ENCODE measurements around the gene CFAP119. TPM values are rescaled to one million over a fixed set of nuclear protein-coding genes. Genes with fewer than 3 reads are reported as not detected.
A peak's percentile ranks its signal among the peaks of the same experiment; 100 is the strongest.

Gene CFAP119
- total and polyA plus RNA-seq, 10 of the 15 experiments (the other 5 are each of a cell fraction or from before 2014, with no cell fraction given) = 2.2 to 9.4 (median 4.3) TPM

- DNase-seq (ENCODE audit: low read depth, low spot score) (no peak), ATAC-seq (peak; percentile 28; the same call in 2 of the 3 replicates), FAIRE-seq (no peak)
- no peak within 1 kb of the TSS for H3K27ac ChIP-seq (ENCODE audit: control insufficient read depth, insufficient read depth)
- ChIA-PET SMC1A (ENCODE audit: uncharacterized antibody, unreplicated experiment) (interaction anchor here (0.6 kb wide), 1 partner anchor 114 kb away, joined by 3 read pairs; no protein-coding TSS in a partner anchor), POLR2A (no interaction called here), CTCF (no interaction called here), RAD21 (ENCODE audit: unreplicated experiment) (no interaction called here)
- peaks cover 0 to 3% of the 10 kb centered on the region in 2 experiments; a peak in 2 of 4 replicates for H3K27me3 ChIP-seq (replicated peaks in 1 of 2; ENCODE audit: control insufficient read depth in 2 of 2, insufficient read depth in 2 of 2, low read length in 1 of 2)
- no peaks in the 10 kb centered on the region for H3K9me3 ChIP-seq (replicated peaks; ENCODE audit: control insufficient read depth, insufficient read depth, low read length)
- intact Hi-C loops (cut with micrococcal nuclease; ENCODE audit: unreplicated experiment) = no loop called here
- peak within 1 kb of the TSS; percentile 59; the same call in 1 of the 2 replicates for H3K9ac ChIP-seq (ENCODE audit: control insufficient read depth, insufficient read depth, low read length)
- H3K36me3 ChIP-seq (ENCODE audit: control insufficient read depth in 2 of 2, insufficient read depth in 2 of 2, low read length in 1 of 2) = no peaks in the 10 kb centered on the region
- H3K4me3 ChIP-seq = peak within 1 kb of the TSS; percentile 63
- in situ Hi-C loops (cut with MboI) = no loop called here
- WGBS (ENCODE audit: insufficient coverage, insufficient replicate concordance, low lambda C conversion rate, missing lambda C conversion rate) = 4% methylated on average over 29 of the region's 37 CpGs
- H3K4me1 ChIP-seq (ENCODE audit: control insufficient read depth, insufficient read depth, low read length) = no peaks in the 10 kb centered on the region
- no peaks in the 10 kb centered on the region for H4K20me1 ChIP-seq (ENCODE audit: control insufficient read depth, insufficient read depth)
- no peaks in the 10 kb centered on the region for H3K79me2 ChIP-seq (ENCODE audit: control insufficient read depth, insufficient read depth, low read length)
- H3K4me2 ChIP-seq (ENCODE audit: control insufficient read depth, insufficient read depth) = peak within 1 kb of the TSS; percentile 59
- peak within 1 kb of the TSS; percentile 49 for H2AFZ ChIP-seq (ENCODE audit: control insufficient read depth, low read depth, low read length)
- BruUV-seq (replicated peaks) = no TSS peak
- TF ChIP-seq RAD21 (IDR thresholded peaks at IDR 0.05; ENCODE audit: insufficient read depth, low read depth, low read length) (no peak), LARP7 (IDR thresholded peaks at IDR 0.05) (no peak), DPF2 (IDR thresholded peaks at IDR 0.05) (0 out of 2 replicates have a peak, but pooled peaks have one; percentile 31), YY1 (IDR thresholded peaks at IDR 0.05; ENCODE audit: low read depth, low read length) (0 out of 2 replicates have a peak, but pooled peaks have one; percentile 15), NR2C1 (IDR thresholded peaks at IDR 0.05) (peak; percentile 80), ZBTB33 (IDR thresholded peaks at IDR 0.05) (no peak), MEF2B (IDR thresholded peaks at IDR 0.05; ENCODE audit: partially characterized antibody, poor library complexity, severe bottlenecking) (peak; percentile 38), IKZF1 (conservative IDR thresholded peaks at IDR 0.05) (peak; percentile 63), ZBTB11 (CRISPR knock-in tag; IDR thresholded peaks at IDR 0.05) (no peak)
- TF ChIP-seq, protein P1, sequence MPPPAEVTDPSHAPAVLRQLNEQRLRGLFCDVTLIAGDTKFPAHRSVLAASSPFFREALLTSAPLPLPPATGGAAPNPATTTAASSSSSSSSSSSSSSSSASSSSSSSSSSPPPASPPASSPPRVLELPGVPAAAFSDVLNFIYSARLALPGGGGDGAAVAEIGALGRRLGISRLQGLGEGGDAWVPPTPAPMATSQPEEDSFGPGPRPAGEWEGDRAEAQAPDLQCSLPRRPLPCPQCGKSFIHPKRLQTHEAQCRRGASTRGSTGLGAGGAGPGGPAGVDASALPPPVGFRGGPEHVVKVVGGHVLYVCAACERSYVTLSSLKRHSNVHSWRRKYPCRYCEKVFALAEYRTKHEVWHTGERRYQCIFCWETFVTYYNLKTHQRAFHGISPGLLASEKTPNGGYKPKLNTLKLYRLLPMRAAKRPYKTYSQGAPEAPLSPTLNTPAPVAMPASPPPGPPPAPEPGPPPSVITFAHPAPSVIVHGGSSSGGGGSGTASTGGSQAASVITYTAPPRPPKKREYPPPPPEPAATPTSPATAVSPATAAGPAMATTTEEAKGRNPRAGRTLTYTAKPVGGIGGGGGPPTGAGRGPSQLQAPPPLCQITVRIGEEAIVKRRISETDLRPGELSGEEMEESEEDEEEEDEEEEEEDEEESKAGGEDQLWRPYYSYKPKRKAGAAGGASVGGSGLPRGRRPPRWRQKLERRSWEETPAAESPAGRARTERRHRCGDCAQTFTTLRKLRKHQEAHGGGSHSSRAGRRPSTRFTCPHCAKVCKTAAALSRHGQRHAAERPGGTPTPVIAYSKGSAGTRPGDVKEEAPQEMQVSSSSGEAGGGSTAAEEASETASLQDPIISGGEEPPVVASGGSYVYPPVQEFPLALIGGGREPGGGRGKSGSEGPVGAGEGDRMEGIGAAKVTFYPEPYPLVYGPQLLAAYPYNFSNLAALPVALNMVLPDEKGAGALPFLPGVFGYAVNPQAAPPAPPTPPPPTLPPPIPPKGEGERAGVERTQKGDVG (CRISPR knock-in tag; IDR thresholded peaks at IDR 0.05) = no peak
Measured at GRCh38 chr16:30786936-30787612, 25.2 kb upstream of the CFAP119 start, which contains the start of gene ZNF629. Gene ZNF629, minus strand, starts transcription at chr16:30787205. Its CDS starts 2,723 bp downstream, at chr16:30784482.

Data from GM12878 (cell line).